ENCODE measurements around the gene ALDH1L2. TPM values are rescaled to one million over a fixed set of nuclear protein-coding genes. Genes with fewer than 3 reads are reported as not detected.
"Not testable (repeated sequence)": the region's sequence is repeated elsewhere in the genome, so short reads cannot be mapped to it uniquely, and the experiment has no call there.

Gene ALDH1L2
- total RNA-seq, 3 donors from 2014 or later = 2.3 to 7.8 (median 6.7) TPM

DNA sequence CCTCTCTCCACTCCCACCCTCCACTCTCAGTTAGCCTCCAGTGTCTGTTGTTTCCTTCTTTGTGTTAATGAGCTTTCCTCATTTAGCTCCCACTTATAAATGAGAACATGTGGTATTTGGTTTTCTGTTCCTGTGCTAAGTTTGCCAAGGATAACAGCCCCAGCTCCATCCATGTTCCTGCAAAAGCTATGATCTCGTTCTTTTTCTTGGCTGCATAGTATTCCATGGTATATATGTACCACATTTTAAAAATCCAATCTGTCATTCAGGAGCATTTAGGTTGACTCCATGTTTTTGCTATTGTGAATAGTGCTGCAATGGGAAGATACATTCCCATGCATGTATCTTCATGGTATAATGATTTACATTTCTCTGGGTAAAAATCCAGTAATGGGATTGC, 20.5 kb upstream of the ALDH1L2 start:
- DNase-seq (ENCODE audit: low spot score in 2 of 2) = no peak
- peaks cover 0 to 9% of the 10 kb centered on the region in 2 donors for H3K4me1 ChIP-seq
- H3K9me3 ChIP-seq = no peaks in the 10 kb centered on the region
- intact Hi-C loops (cut with DNase I; ENCODE audit: low total_unique reads) = no loop called here
- H3K27me3 ChIP-seq = no peaks in the 10 kb centered on the region
- H3K4me3 ChIP-seq = no peak overlapping the region
- H3K36me3 ChIP-seq = no peaks in the 10 kb centered on the region
- TF ChIP-seq POLR2A (IDR thresholded peaks at IDR 0.05) = no peak
- TF ChIP-seq POLR2AphosphoS5 (IDR thresholded peaks at IDR 0.05) = no peak
- TF ChIP-seq, protein P1, sequence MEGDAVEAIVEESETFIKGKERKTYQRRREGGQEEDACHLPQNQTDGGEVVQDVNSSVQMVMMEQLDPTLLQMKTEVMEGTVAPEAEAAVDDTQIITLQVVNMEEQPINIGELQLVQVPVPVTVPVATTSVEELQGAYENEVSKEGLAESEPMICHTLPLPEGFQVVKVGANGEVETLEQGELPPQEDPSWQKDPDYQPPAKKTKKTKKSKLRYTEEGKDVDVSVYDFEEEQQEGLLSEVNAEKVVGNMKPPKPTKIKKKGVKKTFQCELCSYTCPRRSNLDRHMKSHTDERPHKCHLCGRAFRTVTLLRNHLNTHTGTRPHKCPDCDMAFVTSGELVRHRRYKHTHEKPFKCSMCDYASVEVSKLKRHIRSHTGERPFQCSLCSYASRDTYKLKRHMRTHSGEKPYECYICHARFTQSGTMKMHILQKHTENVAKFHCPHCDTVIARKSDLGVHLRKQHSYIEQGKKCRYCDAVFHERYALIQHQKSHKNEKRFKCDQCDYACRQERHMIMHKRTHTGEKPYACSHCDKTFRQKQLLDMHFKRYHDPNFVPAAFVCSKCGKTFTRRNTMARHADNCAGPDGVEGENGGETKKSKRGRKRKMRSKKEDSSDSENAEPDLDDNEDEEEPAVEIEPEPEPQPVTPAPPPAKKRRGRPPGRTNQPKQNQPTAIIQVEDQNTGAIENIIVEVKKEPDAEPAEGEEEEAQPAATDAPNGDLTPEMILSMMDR (IDR thresholded peaks at IDR 0.05) = no peak
- H3K27ac ChIP-seq = no peak overlapping the region

DNA sequence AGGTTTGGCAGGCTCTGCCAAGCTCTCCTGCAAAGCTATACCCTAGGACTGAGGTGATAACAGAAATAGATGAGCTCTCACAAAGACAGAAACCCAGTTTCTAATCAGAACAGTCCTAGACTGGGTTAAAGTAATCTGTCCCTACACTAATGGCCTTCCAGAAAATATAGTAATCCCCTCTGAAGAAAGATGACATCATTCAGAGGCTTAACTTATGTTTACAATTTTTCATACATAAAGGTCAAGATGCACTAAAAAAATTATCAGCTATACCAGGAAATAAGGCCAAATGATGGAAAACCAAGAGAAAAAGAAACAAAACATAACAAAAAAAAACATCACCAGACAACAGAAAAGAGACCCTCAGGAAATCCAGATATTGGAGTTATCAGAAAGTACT, 18.4 kb upstream of the ALDH1L2 start:
- Histone ChIP-seq H3K4me1 (no peaks in the 10 kb centered on the region), H3K9me3 (no peaks in the 10 kb centered on the region), H3K36me3 (no peaks in the 10 kb centered on the region), H3K27me3 (no peaks in the 10 kb centered on the region), H3K4me3 (no peak overlapping the region), H3K27ac (no peak overlapping the region)
- TF ChIP-seq POLR2A (IDR thresholded peaks at IDR 0.05) (no peak), POLR2AphosphoS5 (IDR thresholded peaks at IDR 0.05) (no peak)
- TF ChIP-seq, protein P1 (IDR thresholded peaks at IDR 0.05) = no peak
- intact Hi-C loops (cut with DNase I; ENCODE audit: low total_unique reads) = no loop called here
- no peak for DNase-seq (ENCODE audit: low spot score in 2 of 2)

DNA sequence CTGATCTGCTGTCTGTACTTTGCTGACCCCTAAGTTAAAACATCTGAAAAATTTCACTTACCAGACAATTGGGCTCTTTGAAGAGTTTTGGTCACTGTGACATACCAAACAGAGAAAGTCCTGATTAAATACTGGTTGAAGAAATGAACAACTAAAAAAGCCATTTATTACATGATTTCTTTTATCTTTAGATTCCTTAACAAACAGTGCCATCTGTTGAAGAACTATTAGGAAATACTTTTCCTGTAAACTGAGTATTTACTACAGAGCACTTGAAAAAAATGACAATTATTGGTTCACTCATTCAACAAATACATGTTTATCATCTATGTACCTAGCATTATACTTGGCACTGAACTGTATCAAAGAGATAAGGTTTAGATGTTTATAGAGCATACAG, 16.7 kb upstream of the ALDH1L2 start:
- Histone ChIP-seq H3K36me3 (no peaks in the 10 kb centered on the region), H3K27me3 (no peaks in the 10 kb centered on the region), H3K27ac (no peak overlapping the region), H3K9me3 (no peaks in the 10 kb centered on the region), H3K4me3 (no peak overlapping the region), H3K4me1 (no peaks in the 10 kb centered on the region)
- TF ChIP-seq POLR2AphosphoS5 (IDR thresholded peaks at IDR 0.05) = no peak
- TF ChIP-seq POLR2A (IDR thresholded peaks at IDR 0.05) = no peak
- TF ChIP-seq, protein P1 (IDR thresholded peaks at IDR 0.05) = no peak
- intact Hi-C loops (cut with DNase I; ENCODE audit: low total_unique reads) = no loop called here
- DNase-seq (ENCODE audit: low spot score in 2 of 2) = no peak

DNA sequence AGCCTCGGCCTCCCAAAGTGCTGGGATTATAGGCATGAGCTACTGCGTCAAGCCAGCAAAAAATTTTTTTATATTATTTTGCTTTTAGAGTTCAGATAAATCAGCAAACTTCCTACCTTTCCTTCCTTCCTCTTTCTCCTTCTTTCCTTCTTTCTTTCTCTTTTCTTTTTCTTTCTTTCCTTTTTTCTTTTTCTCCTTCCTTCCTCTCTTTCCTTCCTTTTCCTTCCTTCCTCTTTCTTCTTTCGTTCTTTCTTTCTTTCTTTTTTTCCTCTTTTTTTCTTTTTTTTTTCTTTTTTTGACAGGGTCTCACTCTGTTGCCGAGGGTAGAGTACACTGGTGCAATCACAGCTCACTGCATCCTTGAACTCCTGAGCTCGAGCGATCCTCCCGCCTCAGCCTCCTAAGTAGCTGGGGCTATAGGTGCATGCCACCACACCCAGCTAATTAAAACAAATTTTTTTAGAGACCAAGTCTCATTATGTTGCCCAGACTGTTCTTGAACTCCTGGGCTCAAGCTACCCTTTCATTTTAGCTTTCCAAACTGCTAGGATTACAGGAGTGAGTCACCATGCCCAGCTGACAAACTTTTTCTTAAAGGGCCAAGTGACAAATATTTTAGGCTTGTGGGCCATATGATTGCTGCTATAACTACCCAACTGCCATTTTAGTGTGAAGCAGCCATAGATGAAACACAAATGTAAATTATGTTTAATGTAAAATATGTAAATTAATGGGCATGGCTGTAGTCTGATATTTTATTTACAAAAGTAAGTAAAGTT, 16.1 kb upstream of the ALDH1L2 start:
- no peak for DNase-seq (ENCODE audit: low spot score in 2 of 2)
- Histone ChIP-seq H3K4me3 (no peak overlapping the region), H3K4me1 (no peaks in the 10 kb centered on the region), H3K9me3 (peaks cover 0 to 1% of the 10 kb centered on the region in 2 donors), H3K27me3 (no peaks in the 10 kb centered on the region), H3K36me3 (no peaks in the 10 kb centered on the region), H3K27ac (no peak overlapping the region)
- intact Hi-C loops (cut with DNase I; ENCODE audit: low total_unique reads) = no loop called here
- TF ChIP-seq POLR2A (IDR thresholded peaks at IDR 0.05) (no peak), POLR2AphosphoS5 (IDR thresholded peaks at IDR 0.05) (no peak)
- TF ChIP-seq, protein P1 (IDR thresholded peaks at IDR 0.05) = no peak

DNA sequence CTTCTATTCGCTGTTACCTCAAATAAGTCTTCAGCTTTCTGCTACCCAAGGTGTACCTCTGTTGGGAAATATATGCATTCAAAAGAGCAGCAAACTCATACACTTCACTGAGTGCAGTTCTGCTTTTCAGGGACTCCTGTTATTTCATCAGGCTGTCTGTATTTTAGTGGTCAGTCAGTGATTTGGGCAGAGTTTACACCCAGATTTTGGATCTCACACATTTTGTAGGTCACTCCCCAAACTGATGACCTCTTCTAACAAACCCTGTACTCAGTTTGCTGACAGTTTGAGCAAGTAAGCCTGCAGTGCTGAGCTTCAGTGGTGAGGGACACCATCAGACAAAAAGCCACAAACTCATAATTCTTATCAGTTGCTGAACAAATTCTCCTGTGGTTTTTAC, 15.1 kb upstream of the ALDH1L2 start:
- Histone ChIP-seq H3K27me3 (no peaks in the 10 kb centered on the region), H3K36me3 (no peaks in the 10 kb centered on the region), H3K4me3 (no peak overlapping the region), H3K4me1 (no peaks in the 10 kb centered on the region), H3K9me3 (peaks cover 0 to 6% of the 10 kb centered on the region in 2 donors), H3K27ac (no peak overlapping the region)
- intact Hi-C loops (cut with DNase I; ENCODE audit: low total_unique reads) = no loop called here
- DNase-seq (ENCODE audit: low spot score in 2 of 2) = no peak
- TF ChIP-seq, protein P1 (IDR thresholded peaks at IDR 0.05) = no peak
- TF ChIP-seq POLR2A (IDR thresholded peaks at IDR 0.05) (no peak), POLR2AphosphoS5 (IDR thresholded peaks at IDR 0.05) (no peak)

DNA sequence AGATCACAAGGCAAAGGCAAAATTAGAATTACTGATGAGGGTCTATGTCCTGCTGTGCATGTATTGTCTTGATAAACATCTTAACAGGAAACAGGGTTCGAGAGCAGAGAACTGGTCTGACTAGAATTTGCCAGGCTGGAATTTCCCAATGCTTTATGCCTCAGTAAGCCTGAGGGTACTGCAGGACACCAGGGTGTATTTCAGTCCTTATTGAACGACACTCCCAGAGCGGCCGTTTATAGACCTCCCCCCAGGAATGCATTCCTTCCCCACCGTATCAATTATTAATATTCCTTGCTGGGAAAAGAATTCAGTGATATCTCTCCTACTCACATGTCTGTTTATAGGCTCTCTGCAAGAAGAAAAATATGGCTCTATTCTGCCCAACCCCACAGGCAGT, 11.1 kb upstream of the ALDH1L2 start:
- H3K4me1 ChIP-seq; H3K4me3 ChIP-seq; intact Hi-C loops (cut with DNase I; ENCODE audit: low total_unique reads); H3K27ac ChIP-seq; H3K36me3 ChIP-seq; H3K27me3 ChIP-seq; H3K9me3 ChIP-seq; DNase-seq (ENCODE audit: low spot score in 2 of 2): not testable (repeated sequence)
